H9 (cell line): ENCODE data around the gene SLC39A12. TPM values are rescaled to one million over a fixed set of nuclear protein-coding genes. Genes with fewer than 3 reads are reported as not detected.
A peak's percentile ranks its signal among the peaks of the same experiment; 100 is the strongest.

ENCODE experiments used
- DNase-seq: peaks from one replicate; pipeline ENCODE4 v3.0.0-alpha.2; 2017
- H2AFZ ChIP-seq: one replicate; pipeline ENCODE4 v1.6.1; 2013; ENCODE audit warnings: mild to moderate bottlenecking, low read length, control low read depth, moderate library complexity
- H2AK5ac ChIP-seq: 2 replicates; pipeline ENCODE4 v1.6.1; 2013; ENCODE audit warnings: low read length, control low read depth, mixed read lengths; ENCODE audit not compliant: insufficient read length
- H2BK120ac ChIP-seq: one replicate; pipeline ENCODE4 v1.6.1; 2013; ENCODE audit warnings: low read depth, mild to moderate bottlenecking, low read length, control low read depth, inconsistent platforms; ENCODE audit not compliant: poor library complexity, severe bottlenecking
- H2BK12ac ChIP-seq: 2 replicates; pipeline ENCODE4 v1.6.1; 2013; ENCODE audit warnings: low read length, control low read depth, mixed read lengths, low read depth; ENCODE audit not compliant: insufficient read length
- H2BK15ac ChIP-seq: 2 replicates; pipeline ENCODE4 v1.6.1; 2013; ENCODE audit warnings: low read depth, low read length, control low read depth
- H2BK20ac ChIP-seq: one replicate; pipeline ENCODE4 v1.6.1; 2013; ENCODE audit warnings: low read depth, mild to moderate bottlenecking, low read length, control low read depth, inconsistent platforms; ENCODE audit not compliant: poor library complexity, severe bottlenecking
- H2BK5ac ChIP-seq: 2 replicates; pipeline ENCODE4 v1.6.1; 2013; ENCODE audit warnings: low read length, control low read depth, mixed read lengths; ENCODE audit not compliant: insufficient read length
- H3K14ac ChIP-seq: 2 replicates; pipeline ENCODE4 v1.6.1; 2013; ENCODE audit warnings: low read length, control low read depth; ENCODE audit not compliant: insufficient read depth
- H3K18ac ChIP-seq: 2 replicates; pipeline ENCODE4 v1.6.1; 2013; ENCODE audit warnings: low read depth, mild to moderate bottlenecking, mixed read lengths, low read length, control low read depth; ENCODE audit not compliant: insufficient read length
- H3K23ac ChIP-seq: 2 replicates; pipeline ENCODE4 v1.6.1; 2013; ENCODE audit warnings: low read length, control low read depth, mixed read lengths, low read depth; ENCODE audit not compliant: insufficient read length
- H3K23me2 ChIP-seq: 2 replicates; pipeline ENCODE4 v1.6.1; 2013; ENCODE audit warnings: low read depth, mild to moderate bottlenecking, mixed read lengths, low read length, control low read depth; ENCODE audit not compliant: insufficient read length, poor library complexity, severe bottlenecking
- H3K27ac ChIP-seq: 2 replicates; pipeline ENCODE4 v1.5.1; 2013; ENCODE audit warnings: low read length, control low read depth, mixed read lengths, low read depth; ENCODE audit not compliant: insufficient read length
- H3K27me3 ChIP-seq: 2 replicates; pipeline ENCODE4 v1.6.1; 2013; ENCODE audit warnings: low read length, control low read depth, inconsistent platforms; ENCODE audit not compliant: insufficient read depth
- H3K4ac ChIP-seq: 2 replicates; pipeline ENCODE4 v1.6.1; 2013; ENCODE audit warnings: low read depth, mild to moderate bottlenecking, control low read depth, inconsistent platforms, low read length, moderate library complexity
- H3K4me1 ChIP-seq: 2 replicates; pipeline ENCODE4 v1.6.1; 2013; ENCODE audit warnings: low read length, control low read depth, inconsistent platforms; ENCODE audit not compliant: insufficient read depth
- H3K4me2 ChIP-seq: 2 replicates; pipeline ENCODE4 v1.6.1; 2013; ENCODE audit warnings: low read length, control low read depth, mixed read lengths; ENCODE audit not compliant: insufficient read length, insufficient read depth
- H3K56ac ChIP-seq: 2 replicates; pipeline ENCODE4 v1.6.1; 2013; ENCODE audit warnings: low read depth, mild to moderate bottlenecking, mixed read lengths, low read length, control low read depth; ENCODE audit not compliant: insufficient read length
- H3K79me1 ChIP-seq: 2 replicates; pipeline ENCODE4 v1.6.1; 2013; ENCODE audit warnings: low read depth, mild to moderate bottlenecking, moderate library complexity, low read length, control low read depth, inconsistent platforms; ENCODE audit not compliant: insufficient read depth, poor library complexity, severe bottlenecking
- H3K79me2 ChIP-seq: 2 replicates; pipeline ENCODE4 v1.6.1; 2013; ENCODE audit warnings: low read length, control low read depth, inconsistent platforms; ENCODE audit not compliant: insufficient read depth
- H3K9ac ChIP-seq: 2 replicates; pipeline ENCODE4 v1.6.1; 2013; ENCODE audit warnings: low read length, control low read depth, mixed read lengths; ENCODE audit not compliant: insufficient read length; ENCODE audit errors: extremely low read depth
- H3K9me3 ChIP-seq: one replicate; pipeline ENCODE4 v1.6.1; 2013; ENCODE audit warnings: low read depth, low read length, inconsistent platforms; ENCODE audit not compliant: control insufficient read depth
- H3T11ph ChIP-seq: one replicate; pipeline ENCODE4 v1.6.1; 2013; ENCODE audit warnings: mild to moderate bottlenecking, low read length, control low read depth, inconsistent platforms
- H4K20me1 ChIP-seq: one replicate; pipeline ENCODE4 v1.6.1; 2013; ENCODE audit not compliant: control insufficient read depth, insufficient read length, insufficient read depth
- H4K5ac ChIP-seq: 2 replicates; pipeline ENCODE4 v1.6.1; 2013; ENCODE audit warnings: low read depth, mild to moderate bottlenecking, mixed read lengths, low read length, control low read depth; ENCODE audit not compliant: insufficient read length
- H4K8ac ChIP-seq: replicated peaks from 2 replicates; pipeline ENCODE4 v1.6.1; 2013; ENCODE audit warnings: low read length, control low read depth, mixed read lengths, low read depth; ENCODE audit not compliant: insufficient read length
- H4K91ac ChIP-seq: 2 replicates; pipeline ENCODE4 v1.6.1; 2013; ENCODE audit warnings: low read depth, mild to moderate bottlenecking, moderate library complexity, mixed read lengths, low read length, control low read depth; ENCODE audit not compliant: insufficient read length
- H3K27ac Mint-ChIP-seq, 3 experiments: 2 replicates in 2 of 3; 3 replicates in 1 of 3; pipeline ENCODE4 v1.8.0; 2020 to 2021; ENCODE audit warnings: mixed read lengths in 3 of 3, mild to moderate bottlenecking in 1 of 3, moderate library complexity in 1 of 3
- H3K27me3 Mint-ChIP-seq: 2 replicates; pipeline ENCODE4 v1.8.0; 2021; ENCODE audit warnings: low read depth, mild to moderate bottlenecking, moderate library complexity, mixed read lengths
- H3K36me3 Mint-ChIP-seq, 3 experiments: 2 replicates in 2 of 3; 3 replicates in 1 of 3; pipeline ENCODE4 v1.8.0; 2020 to 2021; ENCODE audit warnings: low read depth in 3 of 3, mixed read lengths in 3 of 3; ENCODE audit not compliant: insufficient read depth in 1 of 3
- H3K4me1 Mint-ChIP-seq, 2 experiments: 2 replicates each; pipeline ENCODE4 v1.8.0; 2020; ENCODE audit warnings: mixed read lengths in 2 of 2
- H3K4me3 Mint-ChIP-seq, 2 experiments: 2 replicates in 1 of 2; 3 replicates in 1 of 2; pipeline ENCODE4 v1.8.0; 2020 to 2021; ENCODE audit warnings: mild to moderate bottlenecking in 2 of 2, mixed read lengths in 2 of 2, moderate library complexity in 1 of 2
- H3K9me3 Mint-ChIP-seq, 2 experiments: 2 replicates in 1 of 2; 3 replicates in 1 of 2; pipeline ENCODE4 v1.8.0; 2020; ENCODE audit warnings: mild to moderate bottlenecking in 2 of 2, mixed read lengths in 2 of 2, moderate library complexity in 1 of 2
- whole genome bisulfite sequencing: extraction: QIAGEN DNeasy Blood & Tissue Kit; methylation state at CpG from one replicate; pipeline ENCODE4 v1.1.7; 2013; ENCODE audit warnings: missing lambda C conversion rate, low lambda C conversion rate, mixed read lengths; ENCODE audit not compliant: insufficient read length; ENCODE audit errors: extremely low coverage; 5-methylcytosine and 5-hydroxymethylcytosine counted together
- total RNA-seq: library from RNA; stranded (reverse); gene quantifications from 2 replicates; pipeline ENCODE4 v1.2.1, GENCODE V29; 2021
- TF ChIP-seq, protein P1 (sequence below): fragments of 200-600 bp; sonication (generic); conservative IDR thresholded peaks from 3 replicates; pipeline ENCODE4 v1.8.0; 2021; ENCODE audit warnings: antibody characterized with exemption, mild to moderate bottlenecking

SLC39A12 gene
- total RNA-seq, 1 experiment from 2014 or later, result not detected

- Histone ChIP-seq H2BK12ac (no peak overlapping the region), H3K79me2 (no peaks in the 10 kb centered on the region), H3K9me3 (no peaks in the 10 kb centered on the region), H4K20me1 (no peaks in the 10 kb centered on the region), H2AFZ (no peak overlapping the region), H3K4me2 (no peak overlapping the region), H2BK5ac (no peak overlapping the region), H3K23me2 (no peaks in the 10 kb centered on the region), H3T11ph (no peak overlapping the region), H3K4ac (no peak overlapping the region), H2BK120ac (no peak overlapping the region), H3K4me1 (no peaks in the 10 kb centered on the region; the same call in 1 of the 2 replicates), H3K56ac (no peak overlapping the region), H2BK15ac (no peak overlapping the region), H4K91ac (no peak overlapping the region), H3K27ac (no peak overlapping the region), H3K79me1 (no peaks in the 10 kb centered on the region), H3K18ac (no peak overlapping the region), H3K23ac (no peak overlapping the region), H3K9ac (no peak overlapping the region), H2AK5ac (no peak overlapping the region), H2BK20ac (no peak overlapping the region), H3K27me3 (no peaks in the 10 kb centered on the region), H4K8ac (no peak overlapping the region), H4K5ac (no peak overlapping the region), H3K14ac (no peak overlapping the region)
- Mint-ChIP-seq H3K4me3 (no peak overlapping the region), H3K4me1 (peaks cover 4 to 7% of the 10 kb centered on the region in 2 experiments), H3K36me3 (peaks cover 0 to under 1% (median 0%) of the 10 kb centered on the region in 3 experiments; a peak in 4 of 7 replicates), H3K27ac (0 out of 7 replicates have a peak overlapping the region, but pooled peaks of 1 of the 3 experiments have one; percentile 2), H3K27me3 (peaks cover 6% of the 10 kb centered on the region), H3K9me3 (peaks cover 0 to under 1% of the 10 kb centered on the region in 2 experiments; a peak in 1 of 5 replicates)
- DNase-seq, result no peak
- WGBS, result no CpG with 5 or more reads among the region's 4 CpGs
- TF ChIP-seq, protein P1, sequence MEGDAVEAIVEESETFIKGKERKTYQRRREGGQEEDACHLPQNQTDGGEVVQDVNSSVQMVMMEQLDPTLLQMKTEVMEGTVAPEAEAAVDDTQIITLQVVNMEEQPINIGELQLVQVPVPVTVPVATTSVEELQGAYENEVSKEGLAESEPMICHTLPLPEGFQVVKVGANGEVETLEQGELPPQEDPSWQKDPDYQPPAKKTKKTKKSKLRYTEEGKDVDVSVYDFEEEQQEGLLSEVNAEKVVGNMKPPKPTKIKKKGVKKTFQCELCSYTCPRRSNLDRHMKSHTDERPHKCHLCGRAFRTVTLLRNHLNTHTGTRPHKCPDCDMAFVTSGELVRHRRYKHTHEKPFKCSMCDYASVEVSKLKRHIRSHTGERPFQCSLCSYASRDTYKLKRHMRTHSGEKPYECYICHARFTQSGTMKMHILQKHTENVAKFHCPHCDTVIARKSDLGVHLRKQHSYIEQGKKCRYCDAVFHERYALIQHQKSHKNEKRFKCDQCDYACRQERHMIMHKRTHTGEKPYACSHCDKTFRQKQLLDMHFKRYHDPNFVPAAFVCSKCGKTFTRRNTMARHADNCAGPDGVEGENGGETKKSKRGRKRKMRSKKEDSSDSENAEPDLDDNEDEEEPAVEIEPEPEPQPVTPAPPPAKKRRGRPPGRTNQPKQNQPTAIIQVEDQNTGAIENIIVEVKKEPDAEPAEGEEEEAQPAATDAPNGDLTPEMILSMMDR, result no peak
Observed at GRCh38 chr10:18085855-18086254, 134.1 kb downstream of the SLC39A12 start.
